HG03565 (cell line): ENCODE measurements around the gene C19orf53.
A peak's percentile ranks its signal among the peaks of the same experiment; 100 is the strongest.
"Not testable (repeated sequence)": the region's sequence is repeated elsewhere in the genome, so short reads cannot be mapped to it uniquely, and the experiment has no call there.

Experiments used
- ATAC-seq: cut with Tn5 transposase; IDR thresholded peaks from one replicate; pipeline ENCODE4 v1.9.1; 2021; ENCODE audit warnings: mild to moderate bottlenecking, moderate library complexity; ENCODE audit not compliant: unreplicated experiment

C19orf53 gene

GRCh38 chr19:13763265-13763664 lies 11.0 kb upstream of the C19orf53 start:
- ATAC-seq, result no peak

GRCh38 chr19:13764101-13764807 lies 10.0 kb upstream of the C19orf53 start, which contains the start of gene MRI1:
TSS of gene MRI1 (plus strand) at chr19:13764522. CDS start at chr19:13764589, 67 bp downstream.
- ATAC-seq, result no peak

GRCh38 chr19:13764821-13765394 lies 9.3 kb upstream of the C19orf53 start:
- no peak for ATAC-seq

- ATAC-seq, result no peak
Observed at GRCh38 chr19:13765395-13766094, 8.7 kb upstream of the C19orf53 start.

- no peak for ATAC-seq
Observed at GRCh38 chr19:13766095-13766481, 8.2 kb upstream of the C19orf53 start.

- no peak for ATAC-seq
Observed at GRCh38 chr19:13768510-13768909, 5.7 kb upstream of the C19orf53 start.

- ATAC-seq, result no peak
Observed at GRCh38 chr19:13770013-13770635, 4.1 kb upstream of the C19orf53 start.

GRCh38 chr19:13778398-13778797 lies 4.1 kb downstream of the C19orf53 start:
- no peak for ATAC-seq

- no peak for ATAC-seq
Observed at GRCh38 chr19:13778847-13779246, 4.6 kb downstream of the C19orf53 start.

- ATAC-seq, result not testable (repeated sequence)
Observed at GRCh38 chr19:13779794-13780193, 5.5 kb downstream of the C19orf53 start.

GRCh38 chr19:13781547-13781946 lies 7.3 kb downstream of the C19orf53 start:
- no peak for ATAC-seq

GRCh38 chr19:13782537-13782936 lies 8.3 kb downstream of the C19orf53 start:
- ATAC-seq, result no peak

GRCh38 chr19:13783565-13784500 lies 9.6 kb downstream of the C19orf53 start:
- ATAC-seq, result no peak

GRCh38 chr19:13784731-13785452 lies 10.6 kb downstream of the C19orf53 start:
- ATAC-seq, result no peak

- no peak for ATAC-seq
Observed at GRCh38 chr19:13788991-13789390, 14.7 kb downstream of the C19orf53 start.

GRCh38 chr19:13790354-13790753 lies 16.1 kb downstream of the C19orf53 start:
- ATAC-seq, result no peak

- not testable (repeated sequence) for ATAC-seq
Observed at GRCh38 chr19:13793317-13793716, 19.1 kb downstream of the C19orf53 start.

GRCh38 chr19:13794398-13794756 lies 20.1 kb downstream of the C19orf53 start:
- no peak for ATAC-seq

- ATAC-seq, result peak; percentile 92
Observed at GRCh38 chr19:13794757-13795589, 20.7 kb downstream of the C19orf53 start, which contains the start of gene ZSWIM4. TSS of gene ZSWIM4 (plus strand) at chr19:13795443. CDS start at chr19:13795649, 206 bp downstream.
